ENCODE results near the gene TAPBPL.
"Not testable (repeated sequence)": the region's sequence is repeated elsewhere in the genome, so short reads cannot be mapped to it uniquely, and the experiment has no call there.

The TAPBPL gene

DNA sequence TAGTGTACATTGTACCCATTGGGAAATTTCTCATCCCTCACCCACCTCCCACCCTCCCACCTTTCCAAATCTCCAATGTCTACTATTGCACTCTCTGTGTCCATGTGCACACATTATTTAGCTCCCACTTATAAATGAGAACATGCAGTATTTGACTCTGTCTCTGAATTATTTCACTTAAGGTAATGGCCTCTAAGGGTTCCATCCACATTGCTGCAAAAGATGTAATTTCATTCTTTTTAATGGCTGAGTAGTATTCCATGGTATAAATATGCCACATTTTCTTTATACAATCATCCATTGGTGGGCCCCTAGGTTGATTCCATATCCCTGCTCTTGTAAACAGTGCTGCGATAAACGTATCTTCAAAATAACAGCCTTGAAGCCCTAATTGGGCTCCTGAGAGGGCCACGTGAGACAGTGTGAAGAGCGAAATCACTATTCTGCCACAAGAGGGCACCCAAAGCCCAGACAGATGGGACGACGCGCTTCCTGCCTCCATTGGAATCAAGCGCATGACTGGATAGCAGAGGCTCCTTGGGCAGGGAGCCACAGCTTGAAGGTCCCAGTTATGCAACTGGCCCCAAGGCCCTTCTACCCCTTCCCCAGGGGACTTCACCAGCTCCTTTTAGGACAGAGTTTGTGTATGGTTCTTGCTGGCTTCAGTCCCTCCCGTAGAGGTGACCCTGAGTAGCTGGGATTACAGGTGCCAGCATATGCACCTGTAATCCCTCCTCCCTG lies 28.4 kb upstream of the TAPBPL start:
- TF ChIP-seq, protein P1, sequence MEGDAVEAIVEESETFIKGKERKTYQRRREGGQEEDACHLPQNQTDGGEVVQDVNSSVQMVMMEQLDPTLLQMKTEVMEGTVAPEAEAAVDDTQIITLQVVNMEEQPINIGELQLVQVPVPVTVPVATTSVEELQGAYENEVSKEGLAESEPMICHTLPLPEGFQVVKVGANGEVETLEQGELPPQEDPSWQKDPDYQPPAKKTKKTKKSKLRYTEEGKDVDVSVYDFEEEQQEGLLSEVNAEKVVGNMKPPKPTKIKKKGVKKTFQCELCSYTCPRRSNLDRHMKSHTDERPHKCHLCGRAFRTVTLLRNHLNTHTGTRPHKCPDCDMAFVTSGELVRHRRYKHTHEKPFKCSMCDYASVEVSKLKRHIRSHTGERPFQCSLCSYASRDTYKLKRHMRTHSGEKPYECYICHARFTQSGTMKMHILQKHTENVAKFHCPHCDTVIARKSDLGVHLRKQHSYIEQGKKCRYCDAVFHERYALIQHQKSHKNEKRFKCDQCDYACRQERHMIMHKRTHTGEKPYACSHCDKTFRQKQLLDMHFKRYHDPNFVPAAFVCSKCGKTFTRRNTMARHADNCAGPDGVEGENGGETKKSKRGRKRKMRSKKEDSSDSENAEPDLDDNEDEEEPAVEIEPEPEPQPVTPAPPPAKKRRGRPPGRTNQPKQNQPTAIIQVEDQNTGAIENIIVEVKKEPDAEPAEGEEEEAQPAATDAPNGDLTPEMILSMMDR (IDR thresholded peaks at IDR 0.05; ENCODE audit: low read depth, low read length): peak; percentile 68
- no peak overlapping the region for H3K4me3 ChIP-seq (ENCODE audit: low read depth, low read length)

DNA sequence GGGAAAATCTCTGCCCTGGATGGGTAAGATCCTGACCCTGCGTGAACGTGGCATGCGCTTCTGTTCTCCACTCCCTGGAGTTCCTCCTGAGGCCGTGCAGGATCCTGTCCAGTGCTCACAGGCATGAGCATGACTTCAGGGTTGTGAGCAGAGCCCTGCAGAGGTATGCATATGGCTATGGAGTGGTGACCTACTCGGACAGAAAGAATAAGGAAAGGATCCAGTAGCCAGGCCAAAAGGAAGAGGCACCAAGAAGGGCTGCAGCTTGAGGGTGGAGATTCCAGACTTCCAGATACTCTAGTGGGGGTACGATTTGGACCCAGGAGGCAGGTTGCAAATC lies 27.9 kb upstream of the TAPBPL start:
- H3K4me3 ChIP-seq (ENCODE audit: low read depth, low read length): no peak overlapping the region
- TF ChIP-seq, protein P1 (IDR thresholded peaks at IDR 0.05; ENCODE audit: low read depth, low read length): no peak

DNA sequence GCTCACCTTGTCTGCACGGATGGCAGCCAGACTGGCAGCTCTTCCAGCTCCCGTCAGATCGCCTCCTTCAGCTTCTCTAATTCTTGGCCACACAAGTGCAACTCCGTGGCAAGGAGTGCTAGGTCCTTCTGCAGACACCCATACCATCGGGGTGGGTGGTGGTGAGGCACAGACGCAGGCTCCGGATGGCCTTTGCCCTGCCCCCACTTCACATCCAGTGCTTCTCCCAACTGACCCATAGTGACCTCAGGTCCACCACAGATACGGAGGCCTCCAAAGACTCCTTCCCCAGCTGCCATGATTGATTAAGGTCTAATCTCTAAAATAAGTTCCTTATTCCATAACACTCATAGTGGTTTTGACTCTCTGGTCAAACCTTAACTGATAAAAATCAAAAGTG lies 27.0 kb upstream of the TAPBPL start:
- TF ChIP-seq, protein P1 (IDR thresholded peaks at IDR 0.05; ENCODE audit: low read depth, low read length): no peak

DNA sequence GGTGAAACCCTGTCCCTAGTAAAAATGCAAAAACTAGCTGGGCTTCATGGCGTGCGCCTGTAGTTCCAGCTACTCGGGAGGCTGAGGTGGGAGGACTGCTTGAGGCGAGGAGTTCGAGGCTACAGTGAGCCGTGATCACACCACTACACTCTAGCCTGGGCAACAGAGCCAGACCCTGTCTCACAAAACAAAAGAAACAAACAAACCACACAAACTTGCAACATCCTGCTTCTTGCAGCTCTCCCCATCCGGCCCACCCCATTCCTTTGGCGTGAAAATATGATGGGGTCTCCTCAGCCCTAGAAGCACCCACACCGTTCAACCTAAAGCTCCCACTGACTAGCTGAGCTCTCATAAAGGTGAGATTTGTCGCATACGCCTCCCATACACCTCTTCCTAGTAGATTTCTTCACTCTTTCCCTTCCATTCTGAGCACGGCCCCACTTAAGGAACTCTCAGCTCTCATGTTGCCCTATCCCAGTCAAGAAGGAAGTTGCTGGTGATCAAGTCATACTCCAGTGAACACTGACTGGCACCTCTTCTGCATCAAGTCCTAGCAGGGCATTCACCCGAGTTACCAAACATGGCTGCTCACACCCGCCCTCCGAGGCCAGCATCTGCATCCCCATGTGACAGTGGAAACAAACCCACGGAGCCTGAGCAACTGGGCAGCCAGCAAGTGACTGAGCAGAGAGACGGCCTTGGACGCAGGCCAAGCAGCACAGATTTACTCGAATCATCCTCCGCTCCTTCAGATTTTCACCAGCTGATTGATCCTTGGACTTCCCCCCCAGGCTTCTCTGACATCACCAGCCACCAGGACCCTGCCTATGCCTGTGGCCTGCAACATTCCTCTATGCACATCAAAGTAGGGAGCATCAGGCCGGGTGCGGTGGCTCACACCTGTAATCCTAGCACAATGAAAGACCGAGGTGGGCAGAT lies 26.0 kb upstream of the TAPBPL start:
- TF ChIP-seq, protein P1 (IDR thresholded peaks at IDR 0.05; ENCODE audit: low read depth, low read length): no peak
- no peak overlapping the region for H3K4me3 ChIP-seq (ENCODE audit: low read depth, low read length)

More for the DNA sequence above, 27.0 kb upstream of the TAPBPL start:
- H3K4me3 ChIP-seq (ENCODE audit: low read depth, low read length): no peak overlapping the region

DNA sequence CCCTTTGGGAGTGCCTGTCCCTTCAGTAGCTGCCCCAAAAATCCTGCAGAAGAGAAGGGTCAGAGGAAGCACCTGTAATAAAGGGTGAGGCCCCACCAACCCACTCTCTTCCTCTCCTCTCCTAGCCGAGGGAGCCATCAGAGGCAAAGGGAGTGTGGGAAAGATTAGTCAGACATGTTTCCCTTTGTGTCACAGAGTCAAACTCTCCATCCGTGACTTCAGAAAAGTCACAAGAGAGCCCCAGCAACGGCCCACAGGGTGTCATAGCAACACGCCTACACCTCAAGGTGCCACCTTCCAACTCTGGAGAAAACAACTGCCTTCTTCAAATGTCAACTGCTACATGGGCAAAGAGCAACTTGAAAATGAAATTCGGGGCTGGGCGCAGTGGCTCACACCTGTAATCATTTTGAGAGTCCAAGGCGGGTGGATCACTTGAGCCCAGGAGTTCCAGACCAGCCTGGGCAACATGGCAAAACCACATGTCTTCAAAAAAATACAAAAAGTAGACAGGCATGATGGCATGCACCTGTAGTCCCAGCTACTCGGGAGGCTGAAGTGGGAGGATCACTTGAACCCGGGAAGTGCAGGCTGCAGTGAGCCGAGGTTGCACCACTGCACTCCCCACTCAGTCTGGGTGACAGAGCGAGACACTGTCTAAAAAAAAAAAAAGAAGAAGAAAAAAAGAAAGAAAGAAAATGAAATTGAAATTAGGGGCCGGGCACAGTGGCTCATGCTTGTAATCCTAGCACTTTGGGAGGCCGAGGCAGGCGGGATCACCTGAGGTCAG lies 24.8 kb upstream of the TAPBPL start:
- TF ChIP-seq, protein P1 (IDR thresholded peaks at IDR 0.05; ENCODE audit: low read depth, low read length): no peak
- H3K4me3 ChIP-seq (ENCODE audit: low read depth, low read length): no peak overlapping the region

DNA sequence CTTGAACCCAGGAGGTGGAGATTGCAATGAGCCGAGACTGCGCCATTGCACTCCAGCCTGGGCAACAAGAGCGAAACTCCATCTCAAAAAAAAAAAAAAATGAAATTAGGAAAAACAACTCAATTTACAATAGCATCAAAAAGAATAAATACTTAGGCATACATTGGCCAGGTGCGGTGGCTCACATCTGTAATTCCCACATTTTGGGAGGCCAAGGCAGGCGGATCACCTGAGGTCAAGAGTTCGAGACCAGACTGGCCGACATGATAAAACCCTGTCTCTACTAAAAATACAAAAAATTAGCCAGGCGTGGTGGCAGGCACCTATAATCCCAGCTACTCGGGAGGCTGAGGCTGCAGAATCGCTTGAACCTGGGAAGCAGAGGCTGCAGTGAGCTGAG lies 24.0 kb upstream of the TAPBPL start:
- H3K4me3 ChIP-seq (ENCODE audit: low read depth, low read length): not testable (repeated sequence)

DNA sequence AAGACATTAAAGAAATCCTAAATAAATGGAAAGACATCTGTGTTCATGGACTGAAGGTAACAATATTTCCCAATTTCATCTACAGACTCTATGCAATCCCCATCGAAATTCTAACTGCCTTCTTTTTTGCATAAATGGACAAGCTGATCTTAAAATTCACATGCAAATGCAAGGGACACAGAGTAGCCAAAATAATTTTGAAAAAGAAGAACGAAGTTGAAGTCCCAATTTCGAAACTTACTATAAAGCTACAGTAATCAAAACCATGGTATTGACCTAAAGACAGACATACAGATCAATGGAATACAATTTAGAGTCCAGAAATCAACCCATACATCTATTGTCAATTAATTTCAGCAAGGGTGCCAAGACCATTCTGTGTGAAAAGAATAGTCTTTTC lies 23.5 kb upstream of the TAPBPL start:
- no peak overlapping the region for H3K4me3 ChIP-seq (ENCODE audit: low read depth, low read length)
- TF ChIP-seq, protein P1 (IDR thresholded peaks at IDR 0.05; ENCODE audit: low read depth, low read length): no peak

Data from WI38 (cell line).